ENCODE results near the gene IP6K2.
"Not testable (repeated sequence)": the region's sequence is repeated elsewhere in the genome, so short reads cannot be mapped to it uniquely, and the experiment has no call there.

The IP6K2 gene

GRCh38 chr3:48727511-48727910 lies 10.5 kb upstream of the IP6K2 start:
- no peak for DNase-seq

DNA sequence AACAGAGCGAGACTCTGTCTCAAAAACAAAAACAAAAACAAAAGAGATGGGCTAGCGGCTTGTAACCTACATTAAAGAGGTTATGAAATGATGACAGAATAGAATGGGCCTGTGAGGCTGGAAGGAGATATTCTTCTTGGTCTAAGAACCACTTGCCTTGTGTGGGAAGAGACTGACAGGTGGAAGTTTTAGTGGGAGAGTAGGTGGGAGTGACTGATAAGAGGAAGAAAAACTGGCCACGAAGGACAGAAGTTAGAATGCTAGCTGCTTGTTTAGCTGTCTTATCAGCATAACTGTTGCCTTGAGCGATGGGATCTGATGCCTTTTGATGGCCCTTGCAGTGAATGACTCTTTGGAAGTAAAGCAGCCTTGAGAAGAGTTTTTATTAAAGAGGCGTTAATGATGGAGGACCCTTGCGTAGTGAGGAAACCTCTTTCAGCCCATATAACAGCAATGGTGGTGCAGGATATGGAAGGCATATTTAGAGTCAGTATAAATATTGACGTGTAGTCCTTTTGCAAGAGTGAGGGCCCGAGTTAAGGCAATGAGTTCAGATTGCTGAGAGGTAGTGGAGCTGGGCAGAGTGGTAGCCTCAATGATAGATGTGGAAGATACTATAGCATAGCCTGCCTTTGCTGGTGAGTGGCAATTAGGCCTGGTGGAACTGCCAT lies 8.3 kb upstream of the IP6K2 start:
- not testable (repeated sequence) for DNase-seq

DNA sequence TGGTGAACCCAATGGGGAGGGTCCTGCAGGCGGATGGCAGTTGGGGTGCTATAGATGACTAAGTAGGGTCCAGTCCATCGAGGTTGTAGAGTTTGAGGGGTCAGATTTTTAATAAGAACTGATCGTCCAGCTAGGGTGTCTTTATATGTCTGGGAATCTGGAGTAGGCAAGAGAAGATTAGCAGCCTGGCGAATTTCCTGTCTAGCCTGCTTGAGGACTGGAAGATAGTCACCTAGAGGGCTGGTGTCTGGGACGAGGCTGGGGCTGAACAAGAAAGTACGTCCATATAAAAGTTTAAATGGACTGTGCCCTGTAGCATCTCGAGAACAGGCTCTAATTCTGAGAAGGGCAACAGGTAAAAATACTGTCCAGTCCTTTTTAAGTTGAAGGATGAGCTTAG lies 6.7 kb upstream of the IP6K2 start:
- no peak for DNase-seq

DNA sequence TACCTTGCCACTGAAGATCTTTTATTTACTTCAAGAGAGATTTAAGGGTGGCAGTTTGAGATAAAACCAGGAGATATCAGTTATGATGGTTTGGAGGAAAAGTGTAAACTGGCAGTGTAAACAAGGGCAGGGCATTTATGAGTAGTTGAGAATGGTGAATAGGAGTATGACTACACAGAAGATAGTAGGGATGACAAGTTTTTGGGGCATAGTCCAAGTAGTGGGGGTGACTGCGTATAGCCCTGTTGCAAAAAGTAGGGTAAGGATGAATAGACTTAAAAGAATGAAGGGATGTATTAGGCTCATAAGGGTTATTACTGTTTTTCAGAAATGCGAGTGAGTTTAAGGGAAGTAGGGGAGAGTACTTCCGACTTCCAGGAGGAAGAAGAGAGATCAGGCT lies 6.3 kb upstream of the IP6K2 start:
- not testable (repeated sequence) for DNase-seq

DNA sequence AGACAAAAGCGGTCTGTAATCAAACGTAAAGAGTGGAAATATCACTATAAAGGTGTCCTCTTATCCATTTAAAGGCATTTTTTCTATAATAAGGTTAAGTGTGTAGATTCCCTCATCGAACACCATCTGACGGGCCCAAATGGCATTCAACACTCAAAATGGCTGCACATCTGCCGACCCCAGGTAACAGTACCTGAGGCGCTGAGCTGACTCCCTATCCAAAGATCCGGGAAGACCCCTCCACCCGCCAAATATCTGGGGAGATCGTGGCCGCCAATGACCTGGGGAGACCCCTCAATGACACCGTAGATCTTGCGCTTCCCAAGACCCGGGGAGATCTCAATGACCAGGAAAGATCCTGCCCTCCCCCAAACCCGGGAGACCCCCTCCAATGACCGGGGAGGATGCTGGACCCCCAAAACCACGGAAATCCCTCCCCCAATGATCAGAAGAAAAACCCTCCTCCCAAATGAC lies 476 bp downstream of the IP6K2 start:
- no peak for DNase-seq

GRCh38 chr3:48715174-48715800 lies 1.7 kb downstream of the IP6K2 start:
- no peak for DNase-seq

GRCh38 chr3:48711727-48712126 lies 5.3 kb downstream of the IP6K2 start:
- no peak for DNase-seq

DNA sequence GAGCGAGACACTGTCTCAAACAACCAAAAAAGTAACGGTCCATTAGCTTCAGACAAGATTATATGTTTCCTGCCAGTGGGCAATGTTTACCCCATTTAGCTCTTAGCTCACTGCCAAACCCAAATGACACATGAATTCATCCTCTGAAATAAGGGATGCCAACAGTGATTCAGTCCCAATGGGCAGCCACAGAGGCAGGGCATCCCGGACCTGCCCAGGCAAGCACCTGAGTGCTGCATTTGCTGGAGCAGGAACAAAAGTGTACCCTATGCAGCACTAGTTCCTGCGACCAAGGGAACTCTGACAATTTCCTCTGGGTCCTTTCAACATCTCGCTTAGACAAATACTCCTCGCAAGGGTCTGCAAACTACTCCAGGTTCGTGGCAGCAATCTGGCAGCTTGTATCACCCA lies 8.0 kb downstream of the IP6K2 start:
- no peak for DNase-seq

- DNase-seq, result no peak
These were observed 8.5 kb downstream of the IP6K2 start for GRCh38 chr3:48708481-48708889.

DNA sequence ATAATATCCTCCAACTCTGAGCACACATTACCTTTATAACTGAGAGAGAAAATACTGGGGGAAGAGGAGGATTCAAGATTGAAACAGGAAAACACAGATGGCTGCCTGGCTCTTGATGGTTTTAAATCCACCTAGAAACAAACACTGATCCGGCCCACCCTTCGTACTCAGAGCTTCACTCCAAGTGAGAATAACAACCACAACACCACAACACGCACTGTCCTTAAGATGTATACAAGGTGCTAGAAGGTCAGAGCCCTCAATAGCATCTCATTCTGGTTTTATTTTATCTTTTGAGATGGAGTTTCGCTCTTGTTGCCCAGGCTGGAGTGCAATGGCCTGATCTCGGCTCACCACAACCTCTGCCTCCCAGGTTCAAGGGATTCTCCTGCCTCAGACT lies 9.9 kb downstream of the IP6K2 start:
- no peak for DNase-seq

- no peak for DNase-seq
These were observed 14.6 kb downstream of the IP6K2 start for GRCh38 chr3:48702320-48702920.

DNA sequence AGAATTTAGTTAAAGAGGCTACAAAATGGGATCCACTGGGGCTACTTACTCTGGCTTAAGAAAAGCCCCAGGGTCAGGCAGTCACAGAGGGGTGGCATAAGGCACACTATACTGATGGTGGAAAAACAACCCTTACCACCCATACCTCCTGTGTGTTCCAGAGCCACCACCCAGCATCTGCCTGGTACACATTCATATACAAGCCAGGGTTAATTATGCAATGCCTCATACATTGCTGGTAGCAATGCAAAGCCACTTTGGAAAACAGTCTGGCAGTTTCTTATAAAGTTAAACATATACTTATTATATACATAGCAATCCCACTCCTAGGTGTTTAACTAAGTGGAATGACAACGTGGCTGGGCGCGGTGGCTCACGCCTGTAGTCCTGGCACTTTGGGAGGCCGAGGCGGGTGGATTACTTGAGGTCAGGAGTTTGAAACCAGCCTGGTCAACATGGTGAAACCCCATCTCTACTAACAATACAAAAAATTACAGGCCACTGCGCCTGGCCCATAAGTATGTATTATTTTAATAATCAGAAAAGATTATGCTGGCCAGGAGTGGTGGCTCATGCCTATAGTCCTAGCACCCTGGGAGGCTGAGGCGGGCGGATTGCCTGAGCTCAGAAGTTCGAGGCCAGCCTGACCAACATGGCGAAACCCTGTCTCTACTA lies 16.2 kb downstream of the IP6K2 start:
- no peak for DNase-seq

GRCh38 chr3:48698891-48699290 lies 18.1 kb downstream of the IP6K2 start:
- DNase-seq, result no peak

DNA sequence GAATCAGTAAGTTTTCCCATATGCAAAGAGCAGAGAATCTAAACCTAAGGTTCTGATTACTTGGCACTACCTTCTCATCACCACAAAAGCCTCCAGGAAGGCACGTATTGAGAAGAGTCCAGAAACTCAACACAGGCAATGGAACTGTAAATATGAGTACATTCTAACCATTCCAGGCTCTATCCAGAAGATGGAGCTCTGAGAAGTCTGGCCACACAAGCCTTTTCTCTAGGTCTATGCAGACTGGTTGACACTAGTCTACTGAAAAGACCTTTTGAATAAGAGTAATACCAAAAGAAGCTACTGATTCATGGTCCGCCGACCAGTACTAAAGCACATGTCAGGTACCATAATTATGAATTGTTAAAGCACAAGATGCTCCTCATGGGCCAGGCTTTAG lies 19.1 kb downstream of the IP6K2 start:
- DNase-seq, result no peak

- DNase-seq, result no peak
These were observed 20.4 kb downstream of the IP6K2 start for GRCh38 chr3:48696601-48697000.

- no peak for DNase-seq
These were observed 20.9 kb downstream of the IP6K2 start for GRCh38 chr3:48696156-48696555.

GRCh38 chr3:48695393-48695753 lies 21.6 kb downstream of the IP6K2 start:
- DNase-seq, result no peak

GRCh38 chr3:48694610-48695392 lies 22.2 kb downstream of the IP6K2 start:
- DNase-seq, result no peak

- no peak for DNase-seq
These were observed 23.2 kb downstream of the IP6K2 start for GRCh38 chr3:48693826-48694225.

GRCh38 chr3:48692551-48692950 lies 24.5 kb downstream of the IP6K2 start:
- DNase-seq, result no peak

GRCh38 chr3:48690846-48691458 lies 26.1 kb downstream of the IP6K2 start:
- no peak for DNase-seq

DNA sequence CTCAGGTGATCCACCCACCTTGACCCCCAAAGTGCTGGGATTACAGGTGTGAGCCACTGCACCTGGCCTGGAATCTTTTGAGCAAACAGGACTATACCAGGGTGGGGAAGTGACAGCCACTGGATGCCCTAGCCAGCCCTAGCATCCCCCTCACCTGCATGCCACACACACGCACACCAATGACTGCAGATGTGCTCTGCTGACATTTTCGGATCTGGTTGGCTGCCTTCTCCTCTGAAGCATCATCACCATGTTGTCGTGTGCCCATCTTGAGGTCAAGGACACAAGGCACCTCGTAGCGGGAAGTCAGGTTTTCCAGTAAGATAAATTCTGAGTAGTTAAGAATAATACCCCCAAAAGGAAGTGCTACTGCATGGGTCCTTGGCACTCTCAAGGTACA lies 27.6 kb downstream of the IP6K2 start:
- no peak for DNase-seq

GRCh38 chr3:48688737-48689075 lies 28.3 kb downstream of the IP6K2 start:
- no peak for DNase-seq
